Prostate gland (tissue), 2 donors: Measurements from ENCODE around the gene DLEU7. TPM values are rescaled to one million over a fixed set of nuclear protein-coding genes. Genes with fewer than 3 reads are reported as not detected.

ENCODE experiments used
- DNase-seq: peaks from one replicate; pipeline ENCODE4 v3.0.0-alpha.2; 2019; ENCODE audit warnings: low spot score
- H3K27ac ChIP-seq, 2 donors: fragments of 200-600 bp; sonication (generic); 2 replicates each; pipeline ENCODE4 v1.5.1; 2017 to 2019
- H3K27me3 ChIP-seq: fragments of 200-600 bp; sonication (generic); replicated peaks from 2 replicates; pipeline ENCODE4 v1.5.1; 2019; ENCODE audit not compliant: insufficient read depth
- H3K36me3 ChIP-seq, 2 donors: fragments of 200-600 bp; sonication (generic); 1 replicate in 1 of 2; 2 replicates in 1 of 2; pipeline versions ENCODE4 v1.5.1 to v1.8.1; 2017 to 2019
- H3K4me1 ChIP-seq: fragments of 200-600 bp; sonication (generic); replicated peaks from 2 replicates; pipeline ENCODE4 v1.5.1; 2019
- H3K4me3 ChIP-seq, 2 donors: fragments of 200-600 bp; sonication (generic); 2 replicates each; pipeline ENCODE4 v1.5.1; 2017 to 2019
- H3K9me3 ChIP-seq: fragments of 200-600 bp; sonication (generic); 2 replicates; pipeline ENCODE4 v1.5.1; 2017
- CTCF ChIP-seq, 4 experiments: fragments of 200-600 bp in 2 of 4; fragments of 450-650 bp in 2 of 4; sonication (generic) in 2 of 4; IDR thresholded peaks; 1 replicate in 3 of 4; 2 replicates in 1 of 4; pipeline ENCODE4 v1.5.1; 2016 to 2019; ENCODE audit warnings: antibody characterized with exemption in 4 of 4, mild to moderate bottlenecking in 2 of 4, moderate library complexity in 2 of 4
- POLR2A ChIP-seq: fragments of 450-650 bp; IDR thresholded peaks from one replicate; pipeline ENCODE4 v1.6.1; 2016; ENCODE audit warnings: antibody characterized with exemption, mild to moderate bottlenecking
- POLR2AphosphoS5 ChIP-seq: sonication (generic); formaldehyde crosslinking; IDR thresholded peaks from one replicate; pipeline ENCODE4 v1.6.1; 2017; ENCODE audit warnings: antibody characterized with exemption
- WGBS: methylation state at CpG from one replicate; pipeline ENCODE4 v1.1.5; 2018; 5-methylcytosine and 5-hydroxymethylcytosine counted together
- intact Hi-C: fragments of 100-400 bp; cut with DNase I; formaldehyde crosslinking; loops from one replicate; pipeline ENCODE4 v1.14.2; 2022
- total RNA-seq, 2 donors: library from RNA; depleted of rRNA; stranded (reverse); fragments of >200 nt; gene quantifications; one replicate each; pipeline ENCODE4 v1.1.0, GENCODE V29; 2016

The DLEU7 gene
- total RNA-seq, 2 donors from 2014 or later: 0.09 to 0.45 TPM

- Histone ChIP-seq H3K36me3 (no peaks in the 10 kb centered on the region), H3K4me1 (no peaks in the 10 kb centered on the region), H3K27ac (no peak overlapping the region), H3K9me3 (no peaks in the 10 kb centered on the region), H3K4me3 (no peak overlapping the region), H3K27me3 (no peaks in the 10 kb centered on the region)
- DNase-seq: no peak
- WGBS: 94% methylated on average over 4 of the region's 4 CpGs
- intact Hi-C loops: loop anchor here (2.0 kb wide), 1 partner anchor 37 kb away; no protein-coding TSS in a partner anchor
- TF ChIP-seq CTCF (IDR thresholded peaks at IDR 0.05) (no peak), POLR2A (no peak), POLR2AphosphoS5 (no peak)
Observed at GRCh38 chr13:50831512-50831911, 12.0 kb downstream of the DLEU7 start.

- Histone ChIP-seq H3K27ac (no peak overlapping the region), H3K9me3 (no peaks in the 10 kb centered on the region), H3K27me3 (no peaks in the 10 kb centered on the region), H3K4me1 (no peaks in the 10 kb centered on the region), H3K4me3 (no peak overlapping the region), H3K36me3 (no peaks in the 10 kb centered on the region)
- WGBS: 56% methylated on average over 2 of the region's 2 CpGs
- intact Hi-C loops: loop anchor here (2.0 kb wide), 1 partner anchor 39 kb away; no protein-coding TSS in a partner anchor
- no peak for DNase-seq
- TF ChIP-seq CTCF (IDR thresholded peaks at IDR 0.05): no peak
- TF ChIP-seq POLR2AphosphoS5: no peak
- no peak for TF ChIP-seq POLR2A
Observed at GRCh38 chr13:50829896-50830295, 13.6 kb downstream of the DLEU7 start.

GRCh38 chr13:50829226-50829625, 14.3 kb downstream of the DLEU7 start:
- Histone ChIP-seq H3K27me3 (no peaks in the 10 kb centered on the region), H3K9me3 (no peaks in the 10 kb centered on the region), H3K4me3 (no peak overlapping the region), H3K27ac (no peak overlapping the region), H3K4me1 (no peaks in the 10 kb centered on the region), H3K36me3 (no peaks in the 10 kb centered on the region)
- 42% methylated on average over 3 of the region's 3 CpGs for WGBS
- intact Hi-C loops: no loop called here
- DNase-seq: no peak
- TF ChIP-seq POLR2AphosphoS5 (no peak), POLR2A (no peak), CTCF (IDR thresholded peaks at IDR 0.05) (no peak)

GRCh38 chr13:50826035-50826434, 17.5 kb downstream of the DLEU7 start:
- Histone ChIP-seq H3K27ac (no peak overlapping the region), H3K4me3 (no peak overlapping the region), H3K27me3 (no peaks in the 10 kb centered on the region), H3K36me3 (no peaks in the 10 kb centered on the region), H3K9me3 (no peaks in the 10 kb centered on the region), H3K4me1 (no peaks in the 10 kb centered on the region)
- 83% methylated on average over 3 of the region's 3 CpGs for WGBS
- intact Hi-C loops: no loop called here
- DNase-seq: no peak
- TF ChIP-seq POLR2AphosphoS5: no peak
- TF ChIP-seq CTCF (IDR thresholded peaks at IDR 0.05): no peak
- TF ChIP-seq POLR2A: no peak

GRCh38 chr13:50812242-50812641, 31.2 kb downstream of the DLEU7 start:
- WGBS: 99% methylated on average over 4 of the region's 4 CpGs
- no peaks in the 10 kb centered on the region for H3K4me1 ChIP-seq
- no peak overlapping the region for H3K27ac ChIP-seq
- H3K9me3 ChIP-seq: no peaks in the 10 kb centered on the region
- intact Hi-C loops: no loop called here
- H3K36me3 ChIP-seq: no peaks in the 10 kb centered on the region
- H3K4me3 ChIP-seq: no peak overlapping the region
- DNase-seq: no peak
- TF ChIP-seq CTCF (IDR thresholded peaks at IDR 0.05): no peak
- TF ChIP-seq POLR2A: no peak
- TF ChIP-seq POLR2AphosphoS5: no peak
- H3K27me3 ChIP-seq: no peaks in the 10 kb centered on the region
